NCI-H526 (cell line): Measurements from ENCODE around the gene RUFY3.
"Not testable (repeated sequence)": the region's sequence is repeated elsewhere in the genome, so short reads cannot be mapped to it uniquely, and the experiment has no call there.

Experiments
- DNase-seq, 2 experiments: peaks; one replicate each; lab custom pipeline; 2025; lab: John Stamatoyannopoulos, UW

The RUFY3 gene

DNA sequence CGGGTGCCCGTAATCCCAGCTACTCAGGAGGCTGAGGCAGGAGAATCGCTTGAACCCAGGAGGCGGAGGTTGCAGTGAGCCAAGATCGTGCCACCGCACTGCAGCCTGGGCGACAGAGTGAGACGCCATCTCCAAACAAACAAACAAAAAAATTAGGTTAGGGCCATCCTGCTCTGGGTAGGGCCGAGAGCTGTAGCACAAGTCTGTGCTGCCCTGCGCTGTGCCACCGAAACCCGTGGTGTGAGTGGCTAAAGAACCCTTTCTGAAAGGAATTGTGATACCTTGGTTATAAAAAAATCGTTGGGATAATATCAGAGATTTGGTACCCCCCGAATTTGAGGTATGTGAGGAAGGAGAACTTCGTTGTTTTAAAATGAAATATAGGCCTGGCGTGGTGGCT, 118.9 kb downstream of the RUFY3 start:
- not testable (repeated sequence) for DNase-seq

GRCh38 chr4:70841211-70841610, 119.4 kb downstream of the RUFY3 start:
- no peak for DNase-seq

GRCh38 chr4:70841951-70842350, 120.2 kb downstream of the RUFY3 start:
- no peak for DNase-seq

- no peak for DNase-seq
Observed at GRCh38 chr4:70842761-70843435, 121.1 kb downstream of the RUFY3 start.

DNA sequence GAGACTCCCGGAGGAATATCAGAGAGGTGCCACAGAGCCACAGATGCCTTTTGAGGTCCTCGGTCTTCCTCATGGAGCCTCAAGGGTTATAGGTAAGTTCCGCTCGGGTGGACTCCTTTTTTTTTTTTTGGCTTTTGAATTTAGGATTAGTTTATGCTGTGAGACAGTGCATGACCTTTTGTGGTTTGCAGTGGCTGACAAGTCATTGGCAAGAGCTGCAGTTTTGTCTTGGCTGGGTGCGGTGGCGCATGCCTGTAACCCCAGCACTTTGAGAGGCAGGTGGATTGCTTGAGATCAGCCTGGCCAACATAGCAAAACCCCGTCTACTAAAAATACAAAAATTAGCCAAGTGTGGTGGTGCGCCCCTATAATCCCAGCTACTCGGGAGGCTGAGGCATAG, 122.4 kb downstream of the RUFY3 start:
- no peak for DNase-seq

GRCh38 chr4:70849291-70849690, 127.5 kb downstream of the RUFY3 start:
- no peak for DNase-seq

DNA sequence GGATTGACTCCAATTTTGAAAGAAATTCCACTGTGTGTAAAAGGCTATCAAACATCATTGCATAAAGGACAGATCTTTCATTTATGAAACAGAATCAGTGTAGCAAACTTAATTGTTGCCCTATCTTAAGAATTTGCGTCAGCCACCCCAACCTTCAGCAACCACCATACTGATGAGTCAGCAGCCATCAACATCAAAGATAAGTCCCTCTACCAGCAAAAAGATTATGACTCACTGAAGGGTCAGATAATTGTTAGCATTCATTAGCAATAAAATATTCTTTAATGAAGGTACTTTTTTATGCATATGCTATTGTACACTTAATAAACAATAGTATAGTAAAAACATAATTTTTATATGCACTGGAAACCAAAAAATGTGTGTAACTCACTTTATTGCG, 133.7 kb downstream of the RUFY3 start:
- no peak for DNase-seq
